Measurements from ENCODE around the gene GGN.

- TF ChIP-seq MYNN (IDR thresholded peaks at IDR 0.05) (no peak), MYNN (CRISPR knock-in tag; IDR thresholded peaks at IDR 0.05) (no peak), PBX2 (CRISPR knock-in tag; IDR thresholded peaks at IDR 0.05; ENCODE audit: low read depth) (no peak), PBX2 (tag; conservative IDR thresholded peaks at IDR 0.05; ENCODE audit: low read depth) (no peak; the same call in 1 of the 2 replicates), BRF2 (IDR thresholded peaks at IDR 0.05; ENCODE audit: borderline replicate concordance, insufficient read depth, insufficient read length) (no peak), NFIC (IDR thresholded peaks at IDR 0.05) (no peak), NFE2 (IDR thresholded peaks at IDR 0.05; ENCODE audit: low read depth) (no peak), CHD2 (IDR thresholded peaks at IDR 0.05; ENCODE audit: low read depth, low read length) (no peak), CTCF (IDR thresholded peaks at IDR 0.05 in 2 of 3, conservative IDR thresholded peaks at IDR 0.05 in 1 of 3; ENCODE audit: insufficient read depth in 2 of 3, low read depth in 1 of 3, low read length in 3 of 3) (no peak)
Measured at GRCh38 chr19:38392707-38393308, 5.0 kb upstream of the GGN start.

Data from K562 (cell line).